GM21825 (cell line): ENCODE data around the gene CLN6.
A peak's percentile ranks its signal among the peaks of the same experiment; 100 is the strongest.

Experiments used
- ATAC-seq: cut with Tn5 transposase; IDR thresholded peaks from one replicate; pipeline ENCODE4 v1.9.1; 2021; ENCODE audit warnings: mild to moderate bottlenecking, moderate library complexity; ENCODE audit not compliant: unreplicated experiment

The CLN6 gene

GRCh38 chr15:68229386-68230156 lies at the start of gene CLN6:
Gene CLN6 (minus strand): TSS chr15:68229728. CDS start chr15:68229584, 144 bp downstream.
- ATAC-seq: peak; percentile 58

GRCh38 chr15:68278595-68279405 lies 49.3 kb upstream of the CLN6 start:
- peak; percentile 2 for ATAC-seq

- ATAC-seq: peak; percentile 39
These were observed 48.7 kb upstream of the CLN6 start for GRCh38 chr15:68278345-68278594.

- peak; percentile 60 for ATAC-seq
These were observed 48.2 kb upstream of the CLN6 start, which contains the start of gene FEM1B for GRCh38 chr15:68277603-68278344. Gene FEM1B (plus strand): TSS chr15:68277745. CDS start chr15:68278418, 673 bp downstream.

GRCh38 chr15:68277131-68277602 lies 47.6 kb upstream of the CLN6 start:
- no peak for ATAC-seq

- ATAC-seq: no peak
These were observed 47.1 kb upstream of the CLN6 start for GRCh38 chr15:68276668-68277067.

- ATAC-seq: no peak
These were observed 45.7 kb upstream of the CLN6 start for GRCh38 chr15:68275165-68275746.

GRCh38 chr15:68274201-68274848 lies 44.8 kb upstream of the CLN6 start:
- no peak for ATAC-seq

- ATAC-seq: no peak
These were observed 43.3 kb upstream of the CLN6 start for GRCh38 chr15:68272721-68273271.

- ATAC-seq: no peak
These were observed 42.4 kb upstream of the CLN6 start for GRCh38 chr15:68271854-68272471.

GRCh38 chr15:68268405-68268804 lies 38.9 kb upstream of the CLN6 start:
- no peak for ATAC-seq

GRCh38 chr15:68265674-68266073 lies 36.1 kb upstream of the CLN6 start:
- no peak for ATAC-seq

GRCh38 chr15:68265081-68265480 lies 35.6 kb upstream of the CLN6 start:
- ATAC-seq: no peak

- no peak for ATAC-seq
These were observed 34.8 kb upstream of the CLN6 start for GRCh38 chr15:68264282-68264681.

- ATAC-seq: no peak
These were observed 33.2 kb upstream of the CLN6 start for GRCh38 chr15:68262514-68263356.

GRCh38 chr15:68261980-68262379 lies 32.5 kb upstream of the CLN6 start:
- no peak for ATAC-seq

GRCh38 chr15:68261241-68261640 lies 31.7 kb upstream of the CLN6 start:
- no peak for ATAC-seq

- ATAC-seq: no peak
These were observed 30.4 kb upstream of the CLN6 start for GRCh38 chr15:68259883-68260282.

GRCh38 chr15:68258692-68259091 lies 29.2 kb upstream of the CLN6 start:
- ATAC-seq: no peak
